Measurements from ENCODE around the gene MAN1A2.

The MAN1A2 gene

GRCh38 chr1:117359561-117360289 lies 7.5 kb upstream of the MAN1A2 start:
- no peak for DNase-seq (ENCODE audit: low spot score)

GRCh38 chr1:117362986-117363385 lies 4.3 kb upstream of the MAN1A2 start:
- no peak for DNase-seq (ENCODE audit: low spot score)

GRCh38 chr1:117363571-117364048 lies 3.6 kb upstream of the MAN1A2 start:
- no peak for DNase-seq (ENCODE audit: low spot score)

GRCh38 chr1:117364240-117364639 lies 3.0 kb upstream of the MAN1A2 start:
- no peak for DNase-seq (ENCODE audit: low spot score)

- peak; percentile 26 for DNase-seq (ENCODE audit: low spot score)
Measured at GRCh38 chr1:117365350-117366176, 1.7 kb upstream of the MAN1A2 start.

GRCh38 chr1:117366177-117367045 lies 838 bp upstream of the MAN1A2 start:
- peak; percentile 97 for DNase-seq (ENCODE audit: low spot score)

- DNase-seq (ENCODE audit: low spot score), result no peak
Measured at GRCh38 chr1:117368116-117369108, 1.2 kb downstream of the MAN1A2 start.

GRCh38 chr1:117370071-117370470 lies 2.8 kb downstream of the MAN1A2 start:
- DNase-seq (ENCODE audit: low spot score), result no peak

GRCh38 chr1:117370509-117370908 lies 3.3 kb downstream of the MAN1A2 start:
- DNase-seq (ENCODE audit: low spot score), result no peak

- peak; percentile 48 for DNase-seq (ENCODE audit: low spot score)
Measured at GRCh38 chr1:117371441-117372151, 4.3 kb downstream of the MAN1A2 start.

GRCh38 chr1:117372863-117373412 lies 5.7 kb downstream of the MAN1A2 start:
- DNase-seq (ENCODE audit: low spot score), result no peak

GRCh38 chr1:117373932-117374331 lies 6.7 kb downstream of the MAN1A2 start:
- DNase-seq (ENCODE audit: low spot score), result no peak

- no peak for DNase-seq (ENCODE audit: low spot score)
Measured at GRCh38 chr1:117375327-117375726, 8.1 kb downstream of the MAN1A2 start.

GRCh38 chr1:117387060-117387633 lies 19.9 kb downstream of the MAN1A2 start:
- no peak for DNase-seq (ENCODE audit: low spot score)

GRCh38 chr1:117388328-117388727 lies 21.1 kb downstream of the MAN1A2 start:
- DNase-seq (ENCODE audit: low spot score), result no peak

- no peak for DNase-seq (ENCODE audit: low spot score)
Measured at GRCh38 chr1:117389284-117389683, 22.0 kb downstream of the MAN1A2 start.

GRCh38 chr1:117389779-117390178 lies 22.5 kb downstream of the MAN1A2 start:
- DNase-seq (ENCODE audit: low spot score), result no peak

- no peak for DNase-seq (ENCODE audit: low spot score)
Measured at GRCh38 chr1:117392771-117393170, 25.5 kb downstream of the MAN1A2 start.

GRCh38 chr1:117396074-117396473 lies 28.8 kb downstream of the MAN1A2 start:
- DNase-seq (ENCODE audit: low spot score), result no peak

- DNase-seq (ENCODE audit: low spot score), result no peak
Measured at GRCh38 chr1:117396636-117397035, 29.4 kb downstream of the MAN1A2 start.
